Muscle of back (tissue), 11 donors: Measurements from ENCODE around the gene GRM7. TPM values are rescaled to one million over a fixed set of nuclear protein-coding genes. Genes with fewer than 3 reads are reported as not detected.

Experiments used
- DNase-seq, 3 donors: peaks; one replicate each; pipeline versions ENCODE4 v3.0.0 to v3.0.0-alpha.2; 2013
- polyA plus RNA-seq, 10 donors: library from polyadenylated mRNA; unstranded; fragments of 120-200 nt; gene quantifications; one replicate each; pipeline ENCODE4 v1.2.1, GENCODE V29; 2013; ENCODE audit not compliant: insufficient read length in 10 of 10

The GRM7 gene
- polyA plus RNA-seq, 10 donors = 0.07 to 0.71 (median 0.10) TPM; not detected in 5

- DNase-seq = no peak
Observed at GRCh38 chr3:7396534-7396933, 535.6 kb downstream of the GRM7 start.

- no peak for DNase-seq
Observed at GRCh38 chr3:7397097-7397496, 536.2 kb downstream of the GRM7 start.

GRCh38 chr3:7400360-7400759 is 539.4 kb downstream of the GRM7 start:
- no peak for DNase-seq

GRCh38 chr3:7401418-7401817 is 540.5 kb downstream of the GRM7 start:
- no peak for DNase-seq

- DNase-seq = no peak
Observed at GRCh38 chr3:7407107-7407506, 546.2 kb downstream of the GRM7 start.

- no peak for DNase-seq
Observed at GRCh38 chr3:7410782-7411181, 549.9 kb downstream of the GRM7 start.

- DNase-seq = no peak
Observed at GRCh38 chr3:7421065-7421464, 560.1 kb downstream of the GRM7 start.

GRCh38 chr3:7423036-7423435 is 562.1 kb downstream of the GRM7 start:
- DNase-seq = no peak

GRCh38 chr3:7423995-7424394 is 563.1 kb downstream of the GRM7 start:
- DNase-seq = no peak

- DNase-seq = no peak
Observed at GRCh38 chr3:7428206-7428718, 567.3 kb downstream of the GRM7 start.

GRCh38 chr3:7432610-7433009 is 571.7 kb downstream of the GRM7 start:
- no peak for DNase-seq

GRCh38 chr3:7433073-7433472 is 572.2 kb downstream of the GRM7 start:
- no peak for DNase-seq

GRCh38 chr3:7436542-7436941 is 575.6 kb downstream of the GRM7 start:
- DNase-seq = no peak

- DNase-seq = no peak
Observed at GRCh38 chr3:7437231-7437630, 576.3 kb downstream of the GRM7 start.

GRCh38 chr3:7439101-7439680 is 578.3 kb downstream of the GRM7 start:
- peak in 1 of 3 donors; percentile 3 for DNase-seq

- no peak for DNase-seq
Observed at GRCh38 chr3:7444886-7445285, 584.0 kb downstream of the GRM7 start.

GRCh38 chr3:7445331-7445730 is 584.4 kb downstream of the GRM7 start:
- DNase-seq = no peak

GRCh38 chr3:7447197-7447769 is 586.4 kb downstream of the GRM7 start:
- DNase-seq = no peak

GRCh38 chr3:7456386-7456785 is 595.5 kb downstream of the GRM7 start:
- no peak for DNase-seq

GRCh38 chr3:7461202-7461825 is 600.4 kb downstream of the GRM7 start:
- DNase-seq = no peak

- no peak for DNase-seq
Observed at GRCh38 chr3:7469866-7470265, 609.0 kb downstream of the GRM7 start.

GRCh38 chr3:7484636-7485035 is 623.7 kb downstream of the GRM7 start:
- DNase-seq = no peak

- no peak for DNase-seq
Observed at GRCh38 chr3:7487763-7488162, 626.8 kb downstream of the GRM7 start.
